Thyroid gland (tissue), 4 donors: ENCODE results near the gene PLEKHA4.

ENCODE experiments used
- CTCF ChIP-seq, 6 experiments: fragments of 200-600 bp in 3 of 6; fragments of 450-650 bp in 3 of 6; sonication (generic) in 3 of 6; IDR thresholded peaks; one replicate each; pipeline ENCODE4 v1.5.1; 2016 to 2019; ENCODE audit warnings: antibody characterized with exemption in 6 of 6, mild to moderate bottlenecking in 2 of 6, inconsistent platforms in 1 of 6, moderate library complexity in 1 of 6
- POLR2A ChIP-seq, 2 donors: fragments of 450-650 bp; IDR thresholded peaks; one replicate each; pipeline ENCODE4 v1.6.1; 2017; ENCODE audit warnings: antibody characterized with exemption in 2 of 2, mild to moderate bottlenecking in 2 of 2, moderate library complexity in 1 of 2

- TF ChIP-seq CTCF (IDR thresholded peaks at IDR 0.05) (no peak), POLR2A (IDR thresholded peaks at IDR 0.05) (no peak)
Measured at GRCh38 chr19:48872884-48873475, 4.6 kb upstream of the PLEKHA4 start.
